ENCODE results near the gene HSP90AB1.

The HSP90AB1 gene

DNA sequence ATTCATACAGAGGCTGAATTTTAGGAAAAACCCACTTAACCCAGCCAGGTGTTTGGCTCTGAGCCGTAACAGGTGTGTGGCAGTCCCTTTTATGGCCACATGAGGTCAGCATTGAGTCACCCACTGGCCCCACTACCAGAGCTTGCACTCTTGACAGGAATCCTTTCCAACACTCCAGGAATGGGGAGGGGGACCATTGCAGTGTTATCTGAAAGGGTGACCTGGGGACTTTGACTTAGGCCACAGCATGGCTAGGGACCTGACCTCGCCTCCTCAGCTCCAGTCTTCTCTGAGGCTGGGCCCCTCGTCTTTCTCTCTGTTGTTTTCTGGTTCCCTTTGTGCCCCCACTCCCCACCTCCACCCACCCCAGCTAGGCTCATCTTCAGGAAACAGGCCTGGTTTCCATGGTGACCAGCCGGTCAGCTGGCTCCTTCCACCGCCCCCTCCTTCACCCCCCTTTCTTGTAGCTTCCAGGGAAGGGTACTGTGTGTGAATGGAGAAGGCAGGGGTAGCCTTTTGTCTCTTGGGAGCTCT lies 21.3 kb downstream of the HSP90AB1 start:
- peaks cover 18% of the 10 kb centered on the region for H3K4me1 ChIP-seq (ENCODE audit: control insufficient read depth, insufficient read depth, low read length)
- no peak overlapping the region for H3K9ac ChIP-seq (ENCODE audit: low read length)
- no peaks in the 10 kb centered on the region for H3K9me3 ChIP-seq (ENCODE audit: control insufficient read depth, low read length)
- DNase-seq (ENCODE audit: low read depth): peak; percentile 68
- H3K27me3 ChIP-seq (replicated peaks; ENCODE audit: control insufficient read depth, insufficient read depth, low read length): peaks cover 42% of the 10 kb centered on the region
- no peak overlapping the region for H3K4me3 ChIP-seq (ENCODE audit: low read length)
- H3K36me3 ChIP-seq (ENCODE audit: control insufficient read depth, insufficient read depth, low read length, severe bottlenecking): no peaks in the 10 kb centered on the region

DNA sequence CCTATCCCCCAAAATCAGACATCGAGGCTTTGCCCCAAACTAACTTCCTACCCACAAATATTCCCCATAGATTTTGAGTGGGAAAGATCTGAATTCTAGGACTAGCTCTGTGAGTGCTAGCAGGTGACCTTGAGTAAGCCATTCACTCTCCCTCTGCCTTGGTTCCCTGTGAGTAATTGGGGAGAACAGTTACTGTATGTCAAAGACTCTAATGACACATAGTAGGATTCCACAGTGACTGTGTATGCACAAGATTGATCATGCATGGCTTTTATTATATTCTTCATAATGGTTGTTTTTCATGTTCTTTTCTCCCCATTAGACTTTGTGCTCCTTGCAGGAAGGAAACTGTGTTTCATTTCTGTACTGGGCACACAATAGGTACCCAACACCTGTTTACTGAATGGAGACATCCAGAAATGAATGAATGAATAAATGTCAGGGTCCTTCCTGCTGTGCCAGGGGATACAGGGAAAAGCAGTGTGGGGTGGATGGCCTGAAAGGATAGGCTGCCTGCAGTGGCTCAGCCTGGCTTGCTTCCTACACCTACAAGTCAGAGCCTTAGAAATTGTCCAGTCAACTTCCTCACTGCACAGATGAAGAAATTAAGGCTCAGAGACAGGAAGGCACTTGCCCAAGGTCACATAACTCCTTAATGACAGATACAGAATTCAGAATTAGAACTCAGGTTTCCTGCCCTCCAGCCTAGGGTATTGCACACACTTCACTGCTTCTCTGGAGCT lies 22.4 kb downstream of the HSP90AB1 start:
- H3K27me3 ChIP-seq (replicated peaks; ENCODE audit: control insufficient read depth, insufficient read depth, low read length): peaks cover 52% of the 10 kb centered on the region
- H3K9ac ChIP-seq (ENCODE audit: low read length): no peak overlapping the region
- H3K4me1 ChIP-seq (ENCODE audit: control insufficient read depth, insufficient read depth, low read length): peaks cover 6% of the 10 kb centered on the region
- H3K36me3 ChIP-seq (ENCODE audit: control insufficient read depth, insufficient read depth, low read length, severe bottlenecking): no peaks in the 10 kb centered on the region
- H3K4me3 ChIP-seq (ENCODE audit: low read length): no peak overlapping the region
- no peak for DNase-seq (ENCODE audit: low read depth)
- H3K9me3 ChIP-seq (ENCODE audit: control insufficient read depth, low read length): no peaks in the 10 kb centered on the region

DNA sequence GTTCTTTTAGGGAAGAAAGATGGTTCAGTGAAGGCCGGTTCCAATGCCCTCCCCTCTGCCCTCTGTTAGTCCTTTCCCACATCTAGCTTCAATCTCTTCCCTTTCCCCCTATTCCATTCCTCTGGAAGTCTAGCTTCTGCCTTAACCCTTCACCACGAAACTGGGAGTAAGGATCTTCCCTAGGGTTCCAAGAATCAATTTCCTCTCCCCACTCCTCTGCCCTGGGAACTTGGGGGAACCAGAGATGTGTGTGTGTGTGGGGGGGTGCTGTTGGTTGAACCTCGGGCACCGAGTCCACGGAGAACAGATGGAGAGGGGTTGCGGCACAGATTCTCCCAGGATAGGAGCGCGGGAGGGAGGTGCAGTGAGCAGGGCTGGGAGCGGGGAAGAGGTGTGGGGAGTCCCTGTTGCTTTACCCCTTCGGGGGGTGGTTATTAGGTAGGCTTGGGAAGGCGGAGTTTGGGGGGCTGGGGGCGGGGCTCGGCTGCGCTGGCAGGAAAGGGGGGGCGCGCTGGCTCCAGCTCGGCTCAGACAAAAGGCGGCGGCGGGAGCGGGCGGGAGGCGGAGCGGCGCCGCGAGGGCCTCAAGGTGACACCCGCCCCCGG lies 23.1 kb downstream of the HSP90AB1 start, which contains the start of gene TMEM151B:
Gene TMEM151B, plus strand, starts transcription at position 530 of the 605 bp plus-strand sequence. CDS start 293 bp downstream, outside the sequence.
- Histone ChIP-seq H3K36me3 (ENCODE audit: control insufficient read depth, insufficient read depth, low read length, severe bottlenecking) (no peaks in the 10 kb centered on the region), H3K4me1 (ENCODE audit: control insufficient read depth, insufficient read depth, low read length) (no peaks in the 10 kb centered on the region), H3K27me3 (replicated peaks; ENCODE audit: control insufficient read depth, insufficient read depth, low read length) (peaks cover 55% of the 10 kb centered on the region), H3K9me3 (ENCODE audit: control insufficient read depth, low read length) (no peaks in the 10 kb centered on the region), H3K4me3 (ENCODE audit: low read length) (no peak within 1 kb of the TSS), H3K9ac (ENCODE audit: low read length) (no peak within 1 kb of the TSS)
- no peak for DNase-seq (ENCODE audit: low read depth)

DNA sequence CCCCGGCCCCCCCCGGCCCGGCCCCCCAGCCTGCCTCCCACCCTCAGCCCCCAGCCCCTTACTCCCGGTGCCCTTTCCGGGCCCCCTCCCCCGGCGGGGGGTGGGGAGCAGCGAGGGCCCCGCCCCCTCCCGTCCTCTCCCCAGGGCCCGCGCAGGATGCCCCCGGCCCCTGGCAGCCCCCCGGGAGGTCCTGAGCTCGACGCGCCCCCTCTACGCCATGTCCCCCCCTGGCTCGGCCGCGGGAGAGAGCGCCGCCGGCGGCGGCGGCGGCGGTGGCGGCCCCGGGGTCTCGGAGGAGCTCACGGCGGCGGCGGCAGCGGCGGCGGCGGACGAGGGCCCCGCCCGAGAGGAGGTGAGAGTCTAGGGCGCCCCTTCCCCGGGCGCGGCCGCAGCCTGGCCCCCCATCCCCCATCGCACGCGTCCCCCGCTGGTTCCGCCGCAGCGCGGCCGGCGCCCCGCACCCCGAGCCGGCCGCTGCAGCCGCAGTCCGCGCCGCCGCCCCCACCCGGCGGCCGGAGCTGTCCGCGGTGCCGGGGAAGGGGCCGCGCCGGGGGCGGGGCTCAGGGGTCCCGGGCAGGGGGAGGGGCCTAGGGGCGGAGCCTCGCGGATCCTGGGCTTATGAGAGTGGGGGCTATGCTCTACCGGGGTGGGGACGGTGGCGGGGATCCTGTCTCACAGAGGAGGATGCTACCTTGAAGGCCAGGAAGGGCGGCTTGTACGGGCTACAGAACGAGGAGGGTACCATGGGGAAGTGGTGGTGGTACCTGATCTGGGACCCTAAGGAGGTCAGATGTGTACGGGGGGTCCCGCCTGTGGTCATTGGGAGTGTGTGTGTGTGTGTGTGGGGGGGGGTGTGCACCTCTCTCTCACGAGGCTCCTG lies 23.9 kb downstream of the HSP90AB1 start:
- no peaks in the 10 kb centered on the region for H3K9me3 ChIP-seq (ENCODE audit: control insufficient read depth, low read length)
- peaks cover 62% of the 10 kb centered on the region for H3K27me3 ChIP-seq (replicated peaks; ENCODE audit: control insufficient read depth, insufficient read depth, low read length)
- no peaks in the 10 kb centered on the region for H3K36me3 ChIP-seq (ENCODE audit: control insufficient read depth, insufficient read depth, low read length, severe bottlenecking)
- H3K9ac ChIP-seq (ENCODE audit: low read length): no peak overlapping the region
- H3K4me3 ChIP-seq (ENCODE audit: low read length): no peak overlapping the region
- peak; percentile 33 for DNase-seq (ENCODE audit: low read depth)
- H3K4me1 ChIP-seq (ENCODE audit: control insufficient read depth, insufficient read depth, low read length): no peaks in the 10 kb centered on the region

DNA sequence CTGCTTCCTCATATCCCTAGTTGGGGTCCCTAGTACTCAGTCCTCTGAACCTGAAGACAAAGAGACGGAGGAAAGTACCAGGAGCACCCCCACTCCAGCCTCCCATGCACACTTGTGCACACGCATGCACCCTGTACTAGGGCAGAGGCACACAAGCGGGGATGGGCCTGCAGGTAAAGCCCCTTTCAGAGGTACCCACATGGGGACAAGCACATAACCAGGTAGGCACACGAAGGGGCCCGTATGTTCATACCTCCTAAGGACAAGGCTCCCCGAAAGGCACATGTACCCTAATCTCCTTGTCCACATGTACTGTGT lies 24.5 kb downstream of the HSP90AB1 start:
- peaks cover 63% of the 10 kb centered on the region for H3K27me3 ChIP-seq (replicated peaks; ENCODE audit: control insufficient read depth, insufficient read depth, low read length)

DNA sequence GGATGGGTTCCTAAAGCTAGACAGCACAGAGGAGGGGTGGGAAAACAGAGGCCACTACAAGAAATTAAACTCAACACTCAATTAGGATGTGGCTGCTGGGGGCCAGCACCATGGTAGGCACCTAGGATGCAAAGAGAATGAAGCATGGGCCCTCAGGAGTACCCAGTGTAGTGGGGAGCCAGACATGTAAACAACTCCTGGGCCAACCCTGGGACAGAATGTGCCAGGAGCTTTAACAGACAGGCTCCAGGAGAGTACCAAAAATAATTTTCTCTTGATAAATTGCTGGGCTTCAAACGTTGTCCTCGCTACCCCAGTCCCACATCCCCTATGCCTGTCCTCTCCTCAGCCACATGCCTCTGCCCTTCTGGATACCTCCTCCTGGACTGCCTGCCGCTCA lies 25.0 kb downstream of the HSP90AB1 start:
- no peaks in the 10 kb centered on the region for H3K36me3 ChIP-seq (ENCODE audit: control insufficient read depth, insufficient read depth, low read length, severe bottlenecking)
- H3K9ac ChIP-seq (ENCODE audit: low read length): no peak overlapping the region
- peaks cover 68% of the 10 kb centered on the region for H3K27me3 ChIP-seq (replicated peaks; ENCODE audit: control insufficient read depth, insufficient read depth, low read length)
- no peaks in the 10 kb centered on the region for H3K4me1 ChIP-seq (ENCODE audit: control insufficient read depth, insufficient read depth, low read length)
- DNase-seq (ENCODE audit: low read depth): no peak
- H3K9me3 ChIP-seq (ENCODE audit: control insufficient read depth, low read length): no peaks in the 10 kb centered on the region
- H3K4me3 ChIP-seq (ENCODE audit: low read length): no peak overlapping the region

More for the DNA sequence above, 24.5 kb downstream of the HSP90AB1 start:
- Histone ChIP-seq H3K4me3 (ENCODE audit: low read length) (no peak overlapping the region), H3K9ac (ENCODE audit: low read length) (no peak overlapping the region), H3K36me3 (ENCODE audit: control insufficient read depth, insufficient read depth, low read length, severe bottlenecking) (no peaks in the 10 kb centered on the region), H3K4me1 (ENCODE audit: control insufficient read depth, insufficient read depth, low read length) (no peaks in the 10 kb centered on the region), H3K9me3 (ENCODE audit: control insufficient read depth, low read length) (no peaks in the 10 kb centered on the region)
- no peak for DNase-seq (ENCODE audit: low read depth)

DNA sequence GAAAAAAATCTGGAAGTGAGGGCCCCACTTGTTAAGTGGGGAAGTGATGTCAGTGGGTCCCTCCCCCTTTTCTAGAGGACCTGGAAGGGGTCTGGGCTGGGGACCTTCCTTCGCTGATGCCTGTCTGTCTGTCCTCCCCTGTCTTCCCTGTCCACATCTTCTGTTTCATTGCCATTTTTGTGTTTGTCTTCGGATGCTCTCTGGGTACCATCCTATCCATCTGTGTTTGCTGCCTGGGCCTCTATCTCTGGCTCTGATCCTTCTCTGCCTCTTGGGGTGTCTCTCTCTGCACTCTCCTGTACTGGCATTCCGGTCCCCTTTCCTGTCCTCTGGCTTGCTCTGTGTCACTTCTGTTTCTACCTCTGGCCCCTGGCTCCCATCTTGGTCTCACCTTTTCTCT lies 25.6 kb downstream of the HSP90AB1 start:
- H3K27me3 ChIP-seq (replicated peaks; ENCODE audit: control insufficient read depth, insufficient read depth, low read length): peaks cover 75% of the 10 kb centered on the region
- H3K4me1 ChIP-seq (ENCODE audit: control insufficient read depth, insufficient read depth, low read length): no peaks in the 10 kb centered on the region
- no peak for DNase-seq (ENCODE audit: low read depth)
- no peak overlapping the region for H3K4me3 ChIP-seq (ENCODE audit: low read length)
- H3K36me3 ChIP-seq (ENCODE audit: control insufficient read depth, insufficient read depth, low read length, severe bottlenecking): no peaks in the 10 kb centered on the region
- H3K9me3 ChIP-seq (ENCODE audit: control insufficient read depth, low read length): no peaks in the 10 kb centered on the region
- H3K9ac ChIP-seq (ENCODE audit: low read length): no peak overlapping the region

DNA sequence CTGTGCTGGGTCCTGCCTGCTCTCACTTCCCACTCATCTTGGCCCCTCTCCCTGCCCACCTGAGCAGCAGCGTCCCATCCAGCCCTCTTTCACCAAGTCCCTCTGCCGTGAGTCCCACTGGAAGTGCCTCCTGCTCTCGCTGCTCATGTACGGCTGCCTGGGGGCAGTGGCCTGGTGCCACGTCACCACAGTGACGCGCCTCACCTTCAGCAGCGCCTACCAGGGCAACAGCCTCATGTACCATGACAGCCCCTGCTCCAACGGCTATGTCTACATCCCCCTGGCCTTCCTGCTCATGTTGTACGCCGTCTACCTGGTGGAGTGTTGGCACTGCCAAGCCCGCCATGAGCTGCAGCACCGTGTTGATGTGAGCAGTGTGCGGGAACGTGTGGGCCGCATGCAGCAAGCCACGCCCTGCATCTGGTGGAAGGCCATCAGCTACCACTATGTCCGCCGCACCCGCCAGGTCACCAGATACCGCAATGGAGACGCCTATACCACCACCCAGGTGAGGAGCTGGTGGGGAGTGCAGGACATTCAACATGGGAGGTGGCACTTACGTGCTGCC lies 26.2 kb downstream of the HSP90AB1 start:
- Histone ChIP-seq H3K9me3 (ENCODE audit: control insufficient read depth, low read length) (no peaks in the 10 kb centered on the region), H3K4me3 (ENCODE audit: low read length) (no peak overlapping the region), H3K4me1 (ENCODE audit: control insufficient read depth, insufficient read depth, low read length) (no peaks in the 10 kb centered on the region), H3K27me3 (replicated peaks; ENCODE audit: control insufficient read depth, insufficient read depth, low read length) (peaks cover 80% of the 10 kb centered on the region), H3K9ac (ENCODE audit: low read length) (no peak overlapping the region), H3K36me3 (ENCODE audit: control insufficient read depth, insufficient read depth, low read length, severe bottlenecking) (no peaks in the 10 kb centered on the region)
- DNase-seq (ENCODE audit: low read depth): no peak

DNA sequence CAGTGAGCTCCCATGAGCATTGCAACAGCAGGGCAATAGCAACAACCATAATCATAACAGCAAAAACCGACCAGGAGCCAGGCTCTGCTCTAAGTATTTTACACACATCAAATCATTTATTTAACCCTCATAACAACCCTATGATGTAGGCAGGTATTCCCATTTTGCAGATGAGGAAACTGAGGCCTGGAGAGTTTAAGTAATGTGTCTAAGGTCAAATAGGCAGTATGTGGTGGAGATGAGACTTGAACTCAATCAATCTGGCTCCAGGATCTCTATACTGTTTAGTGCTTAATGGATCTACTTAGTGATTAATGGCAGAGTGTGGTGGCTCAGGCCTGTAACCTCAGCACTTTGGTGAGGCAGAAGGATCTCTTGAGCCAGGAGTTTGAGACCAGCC lies 26.7 kb downstream of the HSP90AB1 start:
- no peak overlapping the region for H3K4me3 ChIP-seq (ENCODE audit: low read length)
- H3K9ac ChIP-seq (ENCODE audit: low read length): no peak overlapping the region
- no peaks in the 10 kb centered on the region for H3K9me3 ChIP-seq (ENCODE audit: control insufficient read depth, low read length)
- H3K27me3 ChIP-seq (replicated peaks; ENCODE audit: control insufficient read depth, insufficient read depth, low read length): peaks cover 80% of the 10 kb centered on the region
- no peaks in the 10 kb centered on the region for H3K36me3 ChIP-seq (ENCODE audit: control insufficient read depth, insufficient read depth, low read length, severe bottlenecking)
- no peaks in the 10 kb centered on the region for H3K4me1 ChIP-seq (ENCODE audit: control insufficient read depth, insufficient read depth, low read length)
- no peak for DNase-seq (ENCODE audit: low read depth)

DNA sequence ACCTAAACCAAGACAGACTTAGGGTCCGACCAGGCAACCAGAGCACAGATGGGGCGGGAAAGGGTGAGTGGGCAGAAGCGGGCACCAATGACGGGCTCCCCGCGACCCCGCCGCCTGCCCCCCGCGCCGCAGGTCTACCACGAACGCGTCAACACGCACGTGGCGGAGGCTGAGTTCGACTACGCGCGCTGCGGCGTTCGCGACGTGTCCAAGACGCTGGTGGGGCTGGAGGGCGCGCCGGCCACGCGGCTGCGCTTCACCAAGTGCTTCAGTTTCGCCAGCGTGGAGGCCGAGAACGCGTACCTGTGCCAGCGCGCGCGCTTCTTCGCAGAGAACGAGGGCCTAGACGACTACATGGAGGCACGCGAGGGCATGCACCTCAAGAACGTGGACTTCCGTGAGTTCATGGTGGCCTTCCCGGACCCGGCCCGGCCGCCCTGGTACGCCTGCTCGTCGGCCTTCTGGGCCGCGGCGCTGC lies 28.4 kb downstream of the HSP90AB1 start:
- H3K4me3 ChIP-seq (ENCODE audit: low read length): no peak overlapping the region
- no peak overlapping the region for H3K9ac ChIP-seq (ENCODE audit: low read length)
- H3K4me1 ChIP-seq (ENCODE audit: control insufficient read depth, insufficient read depth, low read length): no peaks in the 10 kb centered on the region
- no peaks in the 10 kb centered on the region for H3K9me3 ChIP-seq (ENCODE audit: control insufficient read depth, low read length)
- H3K27me3 ChIP-seq (replicated peaks; ENCODE audit: control insufficient read depth, insufficient read depth, low read length): peaks cover 76% of the 10 kb centered on the region
- H3K36me3 ChIP-seq (ENCODE audit: control insufficient read depth, insufficient read depth, low read length, severe bottlenecking): no peaks in the 10 kb centered on the region
- DNase-seq (ENCODE audit: low read depth): no peak

Measured in adipocyte (in vitro differentiated cells).